ENCODE data around the gene VPS4A.
"Not testable (repeated sequence)": the region's sequence is repeated elsewhere in the genome, so short reads cannot be mapped to it uniquely, and the experiment has no call there.

Gene VPS4A

GRCh38 chr16:69293401-69293800, 17.7 kb upstream of the VPS4A start:
- no peaks in the 10 kb centered on the region for H3K9me3 Mint-ChIP-seq
- no peaks in the 10 kb centered on the region for H3K27me3 Mint-ChIP-seq
- H3K4me1 Mint-ChIP-seq: peaks cover 5% of the 10 kb centered on the region
- H3K27ac Mint-ChIP-seq: no peak overlapping the region
- H3K4me3 Mint-ChIP-seq: no peak overlapping the region
- no peak for DNase-seq
- ATAC-seq: no peak
- H3K36me3 Mint-ChIP-seq (ENCODE audit: low read depth): no peaks in the 10 kb centered on the region

- H3K4me1 Mint-ChIP-seq: peaks cover 5% of the 10 kb centered on the region
- no peak for DNase-seq
- H3K36me3 Mint-ChIP-seq (ENCODE audit: low read depth): no peaks in the 10 kb centered on the region
- H3K9me3 Mint-ChIP-seq: no peaks in the 10 kb centered on the region
- H3K27ac Mint-ChIP-seq: no peak overlapping the region
- no peak overlapping the region for H3K4me3 Mint-ChIP-seq
- H3K27me3 Mint-ChIP-seq: no peaks in the 10 kb centered on the region
- ATAC-seq: no peak
Observed at GRCh38 chr16:69294051-69294450, 17.1 kb upstream of the VPS4A start.

DNA sequence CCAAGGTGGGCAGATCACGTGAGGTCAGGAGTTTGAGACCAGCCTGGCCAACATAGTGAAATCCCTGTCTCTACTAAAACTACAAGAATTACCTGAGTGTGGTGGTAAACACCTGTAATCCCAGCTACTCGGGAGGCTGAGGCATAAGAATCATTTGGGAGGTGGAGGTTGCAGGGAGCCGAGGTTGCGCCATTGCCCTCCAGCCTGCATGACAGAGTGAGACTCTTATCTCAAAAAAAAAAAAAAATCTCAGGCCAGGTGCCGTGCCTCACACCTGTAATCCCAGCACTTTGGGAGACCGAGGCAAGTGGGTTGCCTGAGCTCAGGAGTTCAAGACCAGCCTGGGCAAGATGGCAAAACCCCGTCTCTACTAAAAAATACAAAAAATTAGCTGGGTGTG, 14.4 kb upstream of the VPS4A start:
- not testable (repeated sequence) for H3K27ac Mint-ChIP-seq; ATAC-seq; H3K36me3 Mint-ChIP-seq (ENCODE audit: low read depth); H3K9me3 Mint-ChIP-seq; H3K4me1 Mint-ChIP-seq; DNase-seq; H3K27me3 Mint-ChIP-seq; H3K4me3 Mint-ChIP-seq

DNA sequence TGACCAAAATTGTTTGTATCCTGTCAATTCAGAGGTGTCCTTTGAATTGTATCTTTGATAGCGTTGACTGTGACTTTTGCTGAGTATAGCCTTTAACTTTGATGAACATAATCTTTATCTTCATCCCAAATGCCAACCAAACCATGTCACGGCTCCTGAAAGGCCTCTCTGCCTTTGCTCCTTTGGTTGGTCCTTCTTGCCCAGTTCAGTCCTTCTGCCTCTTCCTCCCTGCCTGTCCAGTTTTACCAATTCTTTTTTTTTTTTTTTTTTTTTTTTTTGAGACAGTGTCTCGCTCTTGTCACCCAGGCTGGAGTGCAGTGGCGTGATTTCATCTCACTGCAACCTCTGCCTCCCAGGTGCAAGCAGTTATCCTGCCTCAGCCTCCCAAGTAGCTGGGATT, 12.9 kb upstream of the VPS4A start:
- no peaks in the 10 kb centered on the region for H3K27me3 Mint-ChIP-seq
- H3K4me1 Mint-ChIP-seq: peaks cover 4% of the 10 kb centered on the region
- ATAC-seq: no peak

DNA sequence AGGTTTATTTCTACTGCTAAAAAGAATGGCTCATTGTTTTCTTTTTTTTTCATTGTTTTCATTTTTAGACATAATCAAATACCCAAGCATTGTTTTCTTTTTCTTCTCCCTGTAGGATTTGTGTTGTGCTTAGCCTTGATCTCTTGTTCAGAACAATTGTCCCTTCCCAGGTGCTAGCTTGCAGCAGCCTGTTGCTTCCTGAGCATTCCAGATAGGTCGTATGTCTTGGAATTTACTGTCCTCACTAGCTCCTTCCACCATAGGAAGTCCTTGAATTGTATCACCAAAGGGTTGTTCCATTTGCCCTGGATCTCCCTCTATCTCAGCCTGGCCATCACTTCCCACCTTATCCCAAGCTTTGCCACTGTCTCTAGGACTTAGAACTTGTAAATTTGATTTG, 10.0 kb upstream of the VPS4A start:
- no peak for ATAC-seq
- no peak for DNase-seq
- no peaks in the 10 kb centered on the region for H3K9me3 Mint-ChIP-seq
- H3K27me3 Mint-ChIP-seq: no peaks in the 10 kb centered on the region
- no peak overlapping the region for H3K4me3 Mint-ChIP-seq
- H3K36me3 Mint-ChIP-seq (ENCODE audit: low read depth): peaks cover 1% of the 10 kb centered on the region
- no peak overlapping the region for H3K27ac Mint-ChIP-seq
- H3K4me1 Mint-ChIP-seq: no peaks in the 10 kb centered on the region

More for the DNA sequence above, 12.9 kb upstream of the VPS4A start:
- H3K36me3 Mint-ChIP-seq (ENCODE audit: low read depth): peaks cover 1% of the 10 kb centered on the region
- H3K27ac Mint-ChIP-seq: no peak overlapping the region
- H3K4me3 Mint-ChIP-seq: no peak overlapping the region
- DNase-seq: no peak
- H3K9me3 Mint-ChIP-seq: no peaks in the 10 kb centered on the region

DNA sequence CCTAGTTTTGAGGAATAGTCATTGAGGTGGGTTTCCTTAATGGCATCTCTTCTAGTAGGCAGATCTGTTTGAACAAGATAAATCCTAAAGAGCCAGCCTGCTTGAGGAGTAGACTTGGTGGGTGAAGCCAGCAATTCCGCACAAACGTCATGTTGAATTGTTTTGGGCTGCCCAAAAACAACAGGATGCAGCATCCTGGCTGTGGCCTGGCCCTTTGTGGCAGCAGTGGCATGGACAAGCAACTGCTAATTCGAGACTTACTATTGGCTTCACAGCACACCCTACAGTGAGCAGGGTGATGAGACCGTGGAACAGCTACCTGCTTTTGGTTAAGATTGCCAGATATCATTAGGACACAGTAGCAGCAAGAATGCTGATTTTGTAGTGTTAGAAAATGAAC, 9.3 kb upstream of the VPS4A start:
- DNase-seq: no peak
- ATAC-seq: no peak
- Mint-ChIP-seq H3K27ac (no peak overlapping the region), H3K36me3 (ENCODE audit: low read depth) (peaks cover 1% of the 10 kb centered on the region), H3K4me3 (no peak overlapping the region), H3K9me3 (no peaks in the 10 kb centered on the region), H3K4me1 (no peaks in the 10 kb centered on the region), H3K27me3 (no peaks in the 10 kb centered on the region)

- no peak for DNase-seq
- Mint-ChIP-seq H3K4me1 (no peaks in the 10 kb centered on the region), H3K4me3 (no peak overlapping the region)
Observed at GRCh38 chr16:69302301-69302700, 8.8 kb upstream of the VPS4A start.

DNA sequence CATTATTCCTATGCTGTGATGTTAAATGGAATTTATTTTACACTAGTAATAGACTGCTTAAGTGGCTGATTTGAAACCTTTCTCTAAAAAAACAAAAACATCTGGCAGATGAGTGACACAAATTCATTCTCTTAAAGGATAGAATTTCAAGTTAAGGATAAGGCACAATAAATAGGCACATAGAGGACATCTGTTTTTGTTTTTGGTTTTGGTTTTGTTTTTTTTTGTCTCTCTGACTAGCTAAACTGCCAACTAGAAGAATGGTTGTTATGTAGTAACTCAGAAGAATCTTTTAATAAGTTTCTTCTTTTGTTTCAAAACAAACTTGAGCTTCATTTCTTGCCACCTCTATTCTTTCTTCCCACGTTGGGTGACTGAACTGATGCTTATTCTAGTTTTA, 5.1 kb upstream of the VPS4A start:
- no peak for ATAC-seq
- H3K9me3 Mint-ChIP-seq: no peaks in the 10 kb centered on the region
- DNase-seq: no peak

More at GRCh38 chr16:69302301-69302700, 8.8 kb upstream of the VPS4A start:
- Mint-ChIP-seq H3K9me3 (no peaks in the 10 kb centered on the region), H3K27ac (no peak overlapping the region), H3K27me3 (no peaks in the 10 kb centered on the region), H3K36me3 (ENCODE audit: low read depth) (peaks cover 1% of the 10 kb centered on the region)
- no peak for ATAC-seq

GRCh38 chr16:69307091-69307490, 4.1 kb upstream of the VPS4A start:
- Mint-ChIP-seq H3K27ac (no peak overlapping the region), H3K27me3 (no peaks in the 10 kb centered on the region), H3K9me3 (no peaks in the 10 kb centered on the region), H3K4me1 (peaks cover 10% of the 10 kb centered on the region), H3K4me3 (no peak overlapping the region), H3K36me3 (ENCODE audit: low read depth) (peaks cover 1% of the 10 kb centered on the region)
- DNase-seq (no peak), ATAC-seq (no peak)

More for the DNA sequence above, 5.1 kb upstream of the VPS4A start:
- Mint-ChIP-seq H3K27ac (no peak overlapping the region), H3K36me3 (ENCODE audit: low read depth) (peaks cover 1% of the 10 kb centered on the region), H3K4me3 (no peak overlapping the region), H3K27me3 (no peaks in the 10 kb centered on the region), H3K4me1 (peaks cover 7% of the 10 kb centered on the region)

- Mint-ChIP-seq H3K9me3 (no peaks in the 10 kb centered on the region), H3K27ac (no peak overlapping the region), H3K4me3 (no peak overlapping the region), H3K4me1 (peaks cover 13% of the 10 kb centered on the region), H3K27me3 (no peaks in the 10 kb centered on the region), H3K36me3 (ENCODE audit: low read depth) (no peaks in the 10 kb centered on the region)
- ATAC-seq (no peak), DNase-seq (no peak)
Observed at GRCh38 chr16:69307856-69308255, 3.3 kb upstream of the VPS4A start.

DNA sequence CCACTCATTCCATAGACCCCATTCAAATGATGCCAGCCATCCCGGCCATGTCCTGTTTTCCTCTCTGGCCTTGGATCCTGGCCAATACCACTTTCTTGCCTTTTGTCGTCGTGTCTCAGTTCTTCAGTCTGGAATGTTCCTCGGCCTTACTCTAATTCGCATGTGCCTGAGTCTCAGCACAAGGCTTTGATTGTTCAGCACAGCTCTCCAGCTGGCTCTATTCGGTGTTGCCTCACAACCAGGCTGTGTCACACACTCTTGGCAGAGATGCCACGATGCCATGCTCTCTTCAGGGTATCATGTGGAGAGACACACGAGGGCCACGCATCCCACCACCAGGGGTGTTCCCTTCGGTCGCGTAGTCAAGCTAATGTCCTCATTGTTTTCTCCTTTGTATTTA, 1.8 kb upstream of the VPS4A start:
- ATAC-seq: no peak
- no peak overlapping the region for H3K27ac Mint-ChIP-seq
- DNase-seq: no peak
- peaks cover 26% of the 10 kb centered on the region for H3K4me1 Mint-ChIP-seq
- H3K27me3 Mint-ChIP-seq: no peaks in the 10 kb centered on the region
- peaks cover 6% of the 10 kb centered on the region for H3K36me3 Mint-ChIP-seq (ENCODE audit: low read depth)
- H3K4me3 Mint-ChIP-seq: no peak overlapping the region
- no peaks in the 10 kb centered on the region for H3K9me3 Mint-ChIP-seq

GRCh38 chr16:69311533-69312387, 610 bp downstream of the VPS4A start:
- Mint-ChIP-seq H3K9me3 (no peaks in the 10 kb centered on the region), H3K27me3 (no peaks in the 10 kb centered on the region), H3K4me3 (peak overlapping the region; percentile 95), H3K4me1 (peaks cover 26% of the 10 kb centered on the region), H3K27ac (peak overlapping the region; percentile 92), H3K36me3 (ENCODE audit: low read depth) (peaks cover 12% of the 10 kb centered on the region)
- DNase-seq: peak; percentile 52
- ATAC-seq: peak; percentile 71

GRCh38 chr16:69313469-69313868, 2.3 kb downstream of the VPS4A start:
- ATAC-seq (no peak), DNase-seq (no peak)
- Mint-ChIP-seq H3K9me3 (no peaks in the 10 kb centered on the region), H3K4me1 (peaks cover 26% of the 10 kb centered on the region), H3K36me3 (ENCODE audit: low read depth) (peaks cover 19% of the 10 kb centered on the region), H3K27me3 (no peaks in the 10 kb centered on the region), H3K4me3 (peak overlapping the region; percentile 58), H3K27ac (peak overlapping the region; percentile 73)

DNA sequence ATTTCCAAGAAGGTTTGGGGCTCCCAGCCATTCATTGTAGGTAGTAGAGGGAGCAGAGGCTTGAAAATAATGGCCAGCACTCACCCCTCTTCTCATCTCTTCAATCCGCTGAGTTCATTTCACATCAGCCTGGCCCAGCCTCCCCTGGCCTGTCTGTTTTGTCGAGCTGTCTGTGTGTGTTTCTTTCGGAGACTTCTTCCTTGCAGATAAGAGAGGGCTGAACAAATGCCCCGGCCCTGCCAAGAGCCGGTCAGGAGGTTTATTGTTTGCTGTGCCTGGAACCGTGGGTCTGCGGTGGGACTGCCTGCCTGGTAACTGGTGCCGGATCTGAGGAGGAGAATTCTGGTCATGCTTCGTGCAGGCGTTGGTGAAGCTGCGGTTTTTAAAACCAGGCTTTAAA, 3.4 kb downstream of the VPS4A start:
- Mint-ChIP-seq H3K9me3 (no peaks in the 10 kb centered on the region), H3K4me1 (peaks cover 26% of the 10 kb centered on the region), H3K27ac (peak overlapping the region; percentile 46), H3K36me3 (ENCODE audit: low read depth) (peaks cover 26% of the 10 kb centered on the region), H3K4me3 (no peak overlapping the region), H3K27me3 (no peaks in the 10 kb centered on the region)
- DNase-seq: no peak
- no peak for ATAC-seq

DNA sequence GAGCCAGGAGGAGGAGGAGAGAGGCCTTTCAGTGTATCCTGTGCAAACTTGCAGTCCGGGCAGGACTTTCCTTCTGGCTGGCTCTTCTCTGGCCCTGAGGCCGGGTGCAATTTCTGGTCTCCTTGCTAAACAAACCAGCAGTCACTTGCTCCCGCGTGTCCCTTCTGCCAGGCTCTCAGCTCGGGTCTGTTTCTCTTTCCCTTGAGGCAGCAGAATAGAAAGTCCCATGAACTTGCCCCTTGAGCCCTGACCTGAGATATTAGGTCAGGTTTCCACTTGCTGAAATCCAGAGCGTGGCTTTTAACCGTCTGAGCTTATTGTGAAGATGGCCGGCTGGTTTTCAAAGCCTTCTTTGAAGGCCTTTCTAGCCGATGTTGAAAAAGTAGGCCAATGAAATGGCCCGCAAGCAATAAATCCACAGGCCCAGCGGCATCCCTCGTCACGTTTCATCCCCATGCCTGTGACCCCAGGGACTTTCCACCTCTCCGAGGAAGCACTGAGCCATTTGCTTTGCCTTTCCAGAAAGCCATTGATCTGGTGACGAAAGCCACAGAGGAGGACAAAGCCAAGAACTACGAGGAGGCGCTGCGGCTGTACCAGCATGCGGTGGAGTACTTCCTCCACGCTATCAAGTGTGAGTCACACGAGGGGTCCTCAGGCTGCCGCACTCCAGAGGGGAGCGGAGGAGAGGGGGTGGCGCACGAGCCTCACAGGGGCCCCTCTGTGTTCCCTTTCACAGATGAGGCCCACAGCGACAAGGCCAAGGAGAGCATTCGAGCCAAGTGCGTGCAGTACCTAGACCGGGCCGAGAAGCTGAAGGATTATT, 4.5 kb downstream of the VPS4A start:
- ATAC-seq: no peak
- peaks cover 21% of the 10 kb centered on the region for H3K4me1 Mint-ChIP-seq
- H3K9me3 Mint-ChIP-seq: no peaks in the 10 kb centered on the region
- DNase-seq: no peak
- H3K27ac Mint-ChIP-seq: no peak overlapping the region
- no peaks in the 10 kb centered on the region for H3K27me3 Mint-ChIP-seq
- H3K36me3 Mint-ChIP-seq (ENCODE audit: low read depth): peaks cover 29% of the 10 kb centered on the region
- H3K4me3 Mint-ChIP-seq: no peak overlapping the region

Measured in activated naive CD8-positive, alpha-beta T cell treated with anti-CD3 and anti-CD28 coated beads, Interleukin-2, amount 50 U/mL, for 24 hours (primary cell).